OCI-LY1 (cell line): ENCODE results near the gene PFKFB2.

Experiments used
- H2AFZ ChIP-seq: fragments of 200-600 bp; sonication (generic), shearing (Covaris generic); 2 replicates; pipeline ENCODE4 v1.6.0; 2014; ENCODE audit warnings: antibody characterized with exemption, mild to moderate bottlenecking, low read length
- H3F3A ChIP-seq: fragments of 200-600 bp; sonication (generic), shearing (Covaris generic); 2 replicates; pipeline ENCODE4 v1.6.0; 2014; ENCODE audit warnings: mild to moderate bottlenecking, antibody characterized with exemption, low read length, moderate library complexity; ENCODE audit not compliant: insufficient read depth
- H3K27ac ChIP-seq: fragments of 200-600 bp; sonication (generic); 2 replicates; pipeline ENCODE4 v1.5.1; 2014; ENCODE audit warnings: low read length, mixed run types, mild to moderate bottlenecking, low read depth; ENCODE audit not compliant: poor library complexity, severe bottlenecking
- H3K27me3 ChIP-seq: fragments of 200-600 bp; sonication (generic); 2 replicates; pipeline ENCODE4 v1.6.0; 2014; ENCODE audit warnings: antibody characterized with exemption, mild to moderate bottlenecking, low read length, moderate library complexity; ENCODE audit not compliant: insufficient read depth
- H3K36me3 ChIP-seq: fragments of 200-600 bp; sonication (generic); 2 replicates; pipeline ENCODE4 v1.6.1; 2014; ENCODE audit warnings: mild to moderate bottlenecking, antibody characterized with exemption, low read length, moderate library complexity, mixed read lengths; ENCODE audit not compliant: insufficient read depth
- H3K4me1 ChIP-seq: fragments of 200-600 bp; sonication (generic); 2 replicates; pipeline ENCODE4 v1.5.1; 2014; ENCODE audit warnings: mild to moderate bottlenecking, low read length, moderate library complexity; ENCODE audit not compliant: insufficient read depth, severe bottlenecking
- H3K4me2 ChIP-seq: fragments of 200-600 bp; sonication (generic), shearing (Covaris generic); 2 replicates; pipeline ENCODE4 v1.6.1; 2014; ENCODE audit warnings: low read length
- H3K4me3 ChIP-seq: fragments of 200-600 bp; sonication (generic); 2 replicates; pipeline ENCODE4 v1.5.1; 2014; ENCODE audit warnings: low read length, low read depth, mild to moderate bottlenecking, mixed read lengths; ENCODE audit not compliant: poor library complexity, severe bottlenecking
- H3K79me2 ChIP-seq: fragments of 200-600 bp; shearing (Covaris generic); 2 replicates; pipeline ENCODE4 v1.6.1; 2016; ENCODE audit warnings: mixed run types, low read length, mixed read lengths; ENCODE audit not compliant: insufficient read depth
- H3K9ac ChIP-seq: fragments of 200-600 bp; sonication (generic), shearing (Covaris generic); 2 replicates; pipeline ENCODE4 v1.6.1; 2014; ENCODE audit warnings: mild to moderate bottlenecking, low read length, mixed read lengths
- H3K9me2 ChIP-seq: fragments of 200-600 bp; sonication (generic), shearing (Covaris generic); 2 replicates; pipeline ENCODE4 v1.6.1; 2014; ENCODE audit warnings: low read depth, mild to moderate bottlenecking, low read length, mixed read lengths
- H3K9me3 ChIP-seq: fragments of 200-600 bp; shearing (Covaris generic); 2 replicates; pipeline ENCODE4 v1.6.1; 2014; ENCODE audit warnings: low read length, mixed read lengths
- H4K20me1 ChIP-seq: fragments of 200-600 bp; sonication (generic), shearing (Covaris generic); 2 replicates; pipeline ENCODE4 v1.6.0; 2016; ENCODE audit warnings: mild to moderate bottlenecking, low read length; ENCODE audit not compliant: insufficient read depth
- CTCF ChIP-seq: fragments of 200-600 bp; sonication (generic), shearing (Covaris generic); IDR thresholded peaks from 2 replicates; pipeline ENCODE4 v1.5.1; 2017; ENCODE audit warnings: mild to moderate bottlenecking, antibody characterized with exemption, low read length, moderate library complexity, mixed read lengths
- EZH2 ChIP-seq: fragments of 200-600 bp; sonication (generic), shearing (Covaris generic); IDR thresholded peaks from 2 replicates; pipeline ENCODE4 v1.8.0; 2017; ENCODE audit warnings: borderline replicate concordance, mixed run types, mild to moderate bottlenecking, antibody characterized with exemption, low read length, moderate library complexity, mixed read lengths

PFKFB2 gene

GRCh38 chr1:207060596-207060995, 7.5 kb downstream of the PFKFB2 start:
- no peak overlapping the region for H3K4me2 ChIP-seq
- TF ChIP-seq CTCF, result no peak
- TF ChIP-seq EZH2, result no peak
- no peak overlapping the region for H2AFZ ChIP-seq
- no peaks in the 10 kb centered on the region for H3K79me2 ChIP-seq
- H3K9me3 ChIP-seq, result no peaks in the 10 kb centered on the region
- no peak overlapping the region for H3K4me3 ChIP-seq
- peaks cover 10% of the 10 kb centered on the region for H3K4me1 ChIP-seq
- H3K9me2 ChIP-seq, result no peaks in the 10 kb centered on the region
- H3K36me3 ChIP-seq, result peaks cover 15% of the 10 kb centered on the region; the same call in 1 of the 2 replicates
- H3F3A ChIP-seq, result no peaks in the 10 kb centered on the region
- H3K27ac ChIP-seq, result no peak overlapping the region
- H4K20me1 ChIP-seq, result no peaks in the 10 kb centered on the region
- H3K9ac ChIP-seq, result no peak overlapping the region
- no peaks in the 10 kb centered on the region for H3K27me3 ChIP-seq

- Histone ChIP-seq H2AFZ (no peak overlapping the region), H3K4me2 (no peak overlapping the region), H4K20me1 (no peaks in the 10 kb centered on the region), H3K36me3 (peaks cover 15% of the 10 kb centered on the region; the same call in 1 of the 2 replicates), H3K4me3 (no peak overlapping the region), H3K9me2 (no peaks in the 10 kb centered on the region), H3K27ac (no peak overlapping the region), H3K79me2 (no peaks in the 10 kb centered on the region), H3K9ac (no peak overlapping the region), H3K9me3 (no peaks in the 10 kb centered on the region), H3F3A (no peaks in the 10 kb centered on the region), H3K4me1 (peaks cover 5% of the 10 kb centered on the region), H3K27me3 (no peaks in the 10 kb centered on the region)
- no peak for TF ChIP-seq CTCF
- TF ChIP-seq EZH2, result no peak
Observed at GRCh38 chr1:207062058-207062457, 9.0 kb downstream of the PFKFB2 start.

GRCh38 chr1:207063014-207063413, 9.9 kb downstream of the PFKFB2 start:
- no peak for TF ChIP-seq CTCF
- no peak for TF ChIP-seq EZH2
- Histone ChIP-seq H3K9ac (no peak overlapping the region), H3K79me2 (no peaks in the 10 kb centered on the region), H2AFZ (no peak overlapping the region), H3K9me3 (no peaks in the 10 kb centered on the region), H3K27ac (no peak overlapping the region), H4K20me1 (no peaks in the 10 kb centered on the region), H3K27me3 (no peaks in the 10 kb centered on the region), H3K4me2 (no peak overlapping the region), H3K36me3 (peaks cover 20% of the 10 kb centered on the region; the same call in 1 of the 2 replicates), H3F3A (no peaks in the 10 kb centered on the region), H3K4me1 (peaks cover 5% of the 10 kb centered on the region), H3K4me3 (no peak overlapping the region), H3K9me2 (no peaks in the 10 kb centered on the region)
